ENCODE results near the gene ITPK1. TPM values are rescaled to one million over a fixed set of nuclear protein-coding genes. Genes with fewer than 3 reads are reported as not detected.

Gene ITPK1
- total RNA-seq, 1 experiment from 2014 or later: 25.9 TPM

DNA sequence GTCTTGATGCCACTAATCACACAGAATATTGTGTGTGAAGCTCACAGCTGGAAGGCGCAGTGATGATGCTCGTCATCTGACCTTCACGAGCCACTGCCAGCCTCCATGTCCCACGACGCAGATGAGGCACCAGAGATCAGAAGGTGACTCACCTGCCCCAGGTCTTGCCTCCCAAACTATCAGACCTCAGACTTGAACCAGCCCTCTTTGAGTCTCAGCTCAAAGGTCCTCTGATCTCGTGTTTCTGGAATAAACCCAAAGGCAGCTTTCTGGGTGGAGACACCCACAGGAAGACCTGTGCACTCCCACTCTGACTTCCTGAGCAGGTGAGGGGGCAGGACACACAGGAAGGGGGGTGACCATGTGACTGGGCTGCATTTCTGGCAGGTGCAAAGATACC is 212.4 kb downstream of the ITPK1 start:
- ATAC-seq (no peak), DNase-seq (ENCODE audit: low read depth, low spot score) (no peak)
- Histone ChIP-seq H3K36me3 (ENCODE audit: control insufficient read depth, insufficient read depth, low read length) (no peaks in the 10 kb centered on the region), H3K27me3 (ENCODE audit: control insufficient read depth, insufficient read depth, low read length) (no peaks in the 10 kb centered on the region), H3K27ac (ENCODE audit: low read length) (no peak overlapping the region), H3K4me3 (ENCODE audit: low read depth in 2 of 2, low read length in 2 of 2) (no peak overlapping the region), H3K9me3 (ENCODE audit: control insufficient read depth, insufficient read depth, low read depth, low read length) (no peaks in the 10 kb centered on the region), H3K4me1 (ENCODE audit: control insufficient read depth, insufficient read depth, low read length) (no peaks in the 10 kb centered on the region)
- no TSS peak for BruUV-seq (replicated peaks)
- in situ Hi-C loops (cut with HindIII; ENCODE audit: low pct_unique_long_range_greater_than_20kb, low sequenced_read_pairs): no loop called here
- intact Hi-C loops (cut with micrococcal nuclease; ENCODE audit: unreplicated experiment): no loop called here
- CTCF ChIA-PET: no interaction called here
- POLR2A ChIA-PET: no interaction called here
- no peak for TF ChIP-seq POLR2AphosphoS5 (IDR thresholded peaks at IDR 0.05; ENCODE audit: low read depth, low read length)
- TF ChIP-seq SIN3A (IDR thresholded peaks at IDR 0.05; ENCODE audit: borderline replicate concordance, insufficient read depth, low read depth, low read length): no peak
- TF ChIP-seq, protein P1, sequence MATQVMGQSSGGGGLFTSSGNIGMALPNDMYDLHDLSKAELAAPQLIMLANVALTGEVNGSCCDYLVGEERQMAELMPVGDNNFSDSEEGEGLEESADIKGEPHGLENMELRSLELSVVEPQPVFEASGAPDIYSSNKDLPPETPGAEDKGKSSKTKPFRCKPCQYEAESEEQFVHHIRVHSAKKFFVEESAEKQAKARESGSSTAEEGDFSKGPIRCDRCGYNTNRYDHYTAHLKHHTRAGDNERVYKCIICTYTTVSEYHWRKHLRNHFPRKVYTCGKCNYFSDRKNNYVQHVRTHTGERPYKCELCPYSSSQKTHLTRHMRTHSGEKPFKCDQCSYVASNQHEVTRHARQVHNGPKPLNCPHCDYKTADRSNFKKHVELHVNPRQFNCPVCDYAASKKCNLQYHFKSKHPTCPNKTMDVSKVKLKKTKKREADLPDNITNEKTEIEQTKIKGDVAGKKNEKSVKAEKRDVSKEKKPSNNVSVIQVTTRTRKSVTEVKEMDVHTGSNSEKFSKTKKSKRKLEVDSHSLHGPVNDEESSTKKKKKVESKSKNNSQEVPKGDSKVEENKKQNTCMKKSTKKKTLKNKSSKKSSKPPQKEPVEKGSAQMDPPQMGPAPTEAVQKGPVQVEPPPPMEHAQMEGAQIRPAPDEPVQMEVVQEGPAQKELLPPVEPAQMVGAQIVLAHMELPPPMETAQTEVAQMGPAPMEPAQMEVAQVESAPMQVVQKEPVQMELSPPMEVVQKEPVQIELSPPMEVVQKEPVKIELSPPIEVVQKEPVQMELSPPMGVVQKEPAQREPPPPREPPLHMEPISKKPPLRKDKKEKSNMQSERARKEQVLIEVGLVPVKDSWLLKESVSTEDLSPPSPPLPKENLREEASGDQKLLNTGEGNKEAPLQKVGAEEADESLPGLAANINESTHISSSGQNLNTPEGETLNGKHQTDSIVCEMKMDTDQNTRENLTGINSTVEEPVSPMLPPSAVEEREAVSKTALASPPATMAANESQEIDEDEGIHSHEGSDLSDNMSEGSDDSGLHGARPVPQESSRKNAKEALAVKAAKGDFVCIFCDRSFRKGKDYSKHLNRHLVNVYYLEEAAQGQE (IDR thresholded peaks at IDR 0.05; ENCODE audit: insufficient read depth in 1 of 2, low read depth in 2 of 2, low read length in 1 of 2): no peak
- no peak for TF ChIP-seq TCF7L2 (IDR thresholded peaks at IDR 0.05; ENCODE audit: low read depth, low read length)
- TF ChIP-seq, protein P2, sequence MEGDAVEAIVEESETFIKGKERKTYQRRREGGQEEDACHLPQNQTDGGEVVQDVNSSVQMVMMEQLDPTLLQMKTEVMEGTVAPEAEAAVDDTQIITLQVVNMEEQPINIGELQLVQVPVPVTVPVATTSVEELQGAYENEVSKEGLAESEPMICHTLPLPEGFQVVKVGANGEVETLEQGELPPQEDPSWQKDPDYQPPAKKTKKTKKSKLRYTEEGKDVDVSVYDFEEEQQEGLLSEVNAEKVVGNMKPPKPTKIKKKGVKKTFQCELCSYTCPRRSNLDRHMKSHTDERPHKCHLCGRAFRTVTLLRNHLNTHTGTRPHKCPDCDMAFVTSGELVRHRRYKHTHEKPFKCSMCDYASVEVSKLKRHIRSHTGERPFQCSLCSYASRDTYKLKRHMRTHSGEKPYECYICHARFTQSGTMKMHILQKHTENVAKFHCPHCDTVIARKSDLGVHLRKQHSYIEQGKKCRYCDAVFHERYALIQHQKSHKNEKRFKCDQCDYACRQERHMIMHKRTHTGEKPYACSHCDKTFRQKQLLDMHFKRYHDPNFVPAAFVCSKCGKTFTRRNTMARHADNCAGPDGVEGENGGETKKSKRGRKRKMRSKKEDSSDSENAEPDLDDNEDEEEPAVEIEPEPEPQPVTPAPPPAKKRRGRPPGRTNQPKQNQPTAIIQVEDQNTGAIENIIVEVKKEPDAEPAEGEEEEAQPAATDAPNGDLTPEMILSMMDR (IDR thresholded peaks at IDR 0.05): no peak

DNA sequence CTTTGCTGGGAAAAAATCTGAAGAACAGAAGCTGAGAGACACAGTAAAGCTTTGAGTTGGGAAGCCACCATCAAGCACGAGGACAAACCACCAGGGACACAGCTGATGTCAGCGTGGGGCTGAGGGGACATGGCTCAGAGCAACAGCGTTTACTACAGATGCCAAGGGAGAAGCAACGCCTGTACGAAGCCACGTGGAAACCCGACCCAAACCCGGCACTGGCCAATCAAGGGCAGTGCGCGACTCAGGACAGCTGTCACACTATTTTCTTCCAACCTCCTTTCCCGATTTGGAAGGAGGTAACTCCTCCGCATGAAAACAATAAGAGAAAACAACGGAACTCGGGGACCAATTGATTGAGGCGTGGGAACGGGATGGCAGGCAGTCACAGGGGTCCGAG is 213.0 kb downstream of the ITPK1 start:
- Histone ChIP-seq H3K4me1 (ENCODE audit: control insufficient read depth, insufficient read depth, low read length) (no peaks in the 10 kb centered on the region), H3K4me3 (ENCODE audit: low read depth in 2 of 2, low read length in 2 of 2) (no peak overlapping the region), H3K9me3 (ENCODE audit: control insufficient read depth, insufficient read depth, low read depth, low read length) (no peaks in the 10 kb centered on the region), H3K27me3 (ENCODE audit: control insufficient read depth, insufficient read depth, low read length) (no peaks in the 10 kb centered on the region), H3K27ac (ENCODE audit: low read length) (no peak overlapping the region), H3K36me3 (ENCODE audit: control insufficient read depth, insufficient read depth, low read length) (no peaks in the 10 kb centered on the region)
- in situ Hi-C loops (cut with HindIII; ENCODE audit: low pct_unique_long_range_greater_than_20kb, low sequenced_read_pairs) (no loop called here), intact Hi-C loops (cut with micrococcal nuclease; ENCODE audit: unreplicated experiment) (no loop called here)
- TF ChIP-seq, protein P1 (IDR thresholded peaks at IDR 0.05; ENCODE audit: insufficient read depth in 1 of 2, low read depth in 2 of 2, low read length in 1 of 2): no peak
- TF ChIP-seq POLR2AphosphoS5 (IDR thresholded peaks at IDR 0.05; ENCODE audit: low read depth, low read length) (no peak), TCF7L2 (IDR thresholded peaks at IDR 0.05; ENCODE audit: low read depth, low read length) (no peak), SIN3A (IDR thresholded peaks at IDR 0.05; ENCODE audit: borderline replicate concordance, insufficient read depth, low read depth, low read length) (no peak)
- TF ChIP-seq, protein P2 (IDR thresholded peaks at IDR 0.05): no peak
- CTCF ChIA-PET: no interaction called here
- ATAC-seq (no peak), DNase-seq (ENCODE audit: low read depth, low spot score) (no peak)
- POLR2A ChIA-PET: no interaction called here
- no TSS peak for BruUV-seq (replicated peaks)

Data from Panc1 (cell line).